8988T (cell line): ENCODE measurements around the gene EBF3.

Source experiments
- DNase-seq: peaks from one replicate; pipeline ENCODE4 v3.0.0; 2011

EBF3 gene, protein sequence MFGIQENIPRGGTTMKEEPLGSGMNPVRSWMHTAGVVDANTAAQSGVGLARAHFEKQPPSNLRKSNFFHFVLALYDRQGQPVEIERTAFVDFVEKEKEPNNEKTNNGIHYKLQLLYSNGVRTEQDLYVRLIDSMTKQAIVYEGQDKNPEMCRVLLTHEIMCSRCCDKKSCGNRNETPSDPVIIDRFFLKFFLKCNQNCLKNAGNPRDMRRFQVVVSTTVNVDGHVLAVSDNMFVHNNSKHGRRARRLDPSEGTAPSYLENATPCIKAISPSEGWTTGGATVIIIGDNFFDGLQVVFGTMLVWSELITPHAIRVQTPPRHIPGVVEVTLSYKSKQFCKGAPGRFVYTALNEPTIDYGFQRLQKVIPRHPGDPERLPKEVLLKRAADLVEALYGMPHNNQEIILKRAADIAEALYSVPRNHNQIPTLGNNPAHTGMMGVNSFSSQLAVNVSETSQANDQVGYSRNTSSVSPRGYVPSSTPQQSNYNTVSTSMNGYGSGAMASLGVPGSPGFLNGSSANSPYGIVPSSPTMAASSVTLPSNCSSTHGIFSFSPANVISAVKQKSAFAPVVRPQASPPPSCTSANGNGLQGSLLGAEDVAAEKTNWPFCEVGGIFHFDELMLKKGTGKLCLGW

DNA sequence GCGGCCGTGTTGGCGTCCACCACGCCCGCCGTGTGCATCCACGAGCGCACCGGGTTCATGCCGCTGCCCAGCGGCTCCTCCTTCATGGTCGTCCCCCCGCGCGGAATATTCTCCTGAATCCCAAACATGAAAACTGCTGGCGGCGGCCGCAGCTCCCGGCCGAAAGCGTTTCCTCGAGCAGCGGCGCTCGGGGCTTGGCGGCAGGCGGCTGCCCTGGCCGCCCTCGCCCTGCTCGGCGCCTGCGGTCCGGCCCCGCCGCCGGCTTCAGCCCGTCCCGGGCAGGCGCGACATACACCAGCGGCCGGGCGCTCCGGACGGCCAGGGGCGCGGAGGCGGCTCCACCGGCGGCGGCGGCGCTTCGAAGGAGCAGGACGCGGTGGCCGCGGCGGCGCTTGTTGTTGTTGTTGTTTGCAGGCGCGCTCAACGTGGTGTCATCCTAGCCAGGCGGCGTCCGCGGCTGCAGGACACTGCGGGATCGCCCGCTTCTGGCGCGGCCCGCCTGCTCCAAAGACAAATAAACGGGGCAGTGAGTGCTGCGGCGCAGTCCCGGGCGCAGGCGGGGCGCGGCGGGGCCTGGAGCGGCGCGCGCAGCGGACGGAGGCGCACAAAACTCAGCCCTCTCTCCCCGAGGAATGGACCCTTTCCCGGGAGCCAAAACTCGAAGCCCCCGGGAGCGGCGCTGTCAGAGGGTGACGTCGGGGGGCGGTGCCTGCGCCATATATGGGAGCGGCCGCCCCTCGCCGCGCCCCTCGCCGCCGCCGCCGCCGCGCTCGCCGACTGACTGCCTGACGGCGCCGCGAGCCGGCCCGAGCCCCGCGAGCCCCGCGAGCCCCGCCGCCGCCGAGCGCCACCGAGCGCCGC, at the start of gene EBF3:
Gene EBF3 (minus strand): TSS at position 634 of the 861 bp plus-strand sequence. CDS start 506 bp downstream, at position 128.
- no peak for DNase-seq

DNA sequence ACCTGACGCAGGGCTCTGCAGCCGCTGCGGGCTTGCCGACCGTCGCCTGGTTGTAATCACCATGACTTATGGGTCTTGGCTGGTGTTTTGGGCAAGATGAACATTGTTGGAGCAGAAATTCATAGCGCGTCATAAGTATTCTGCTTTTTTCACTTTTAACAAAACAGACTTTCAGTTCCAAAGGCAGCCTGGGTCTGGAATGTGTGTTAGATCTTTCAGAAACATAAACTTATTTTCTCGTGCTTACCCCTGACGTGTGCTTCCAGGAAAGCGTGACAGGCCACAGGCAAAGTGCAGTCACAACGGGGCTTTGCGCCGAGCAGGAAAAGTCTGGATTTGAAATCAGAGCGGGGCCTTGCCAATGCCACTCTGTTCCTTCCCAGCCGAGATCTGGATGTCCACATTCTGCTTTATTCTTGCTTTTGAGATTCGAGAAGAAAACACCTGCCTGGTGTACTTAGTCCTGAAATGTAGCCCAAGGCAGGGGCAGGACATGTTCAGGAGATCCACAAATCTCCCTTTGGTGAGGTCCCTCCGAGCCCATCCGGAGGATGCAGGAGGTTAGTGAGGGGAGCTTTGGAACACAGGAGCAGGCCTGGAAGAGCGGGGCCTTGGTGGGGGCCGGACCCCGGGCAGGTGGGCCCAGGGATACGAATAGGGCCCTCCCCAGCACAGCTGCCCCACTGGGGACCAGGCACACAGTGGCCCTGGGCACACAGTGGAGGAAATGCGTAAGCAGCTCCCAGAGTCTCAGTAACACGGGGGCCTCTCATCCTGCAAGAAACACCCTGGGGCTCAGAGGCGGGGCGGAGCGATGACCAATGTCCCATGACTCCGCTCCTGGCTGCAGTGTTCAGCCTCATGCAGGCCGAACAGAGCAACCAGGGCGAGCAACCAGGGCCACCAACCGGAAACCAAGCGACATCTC, 49.5 kb upstream of the EBF3 start:
- DNase-seq = no peak

DNA sequence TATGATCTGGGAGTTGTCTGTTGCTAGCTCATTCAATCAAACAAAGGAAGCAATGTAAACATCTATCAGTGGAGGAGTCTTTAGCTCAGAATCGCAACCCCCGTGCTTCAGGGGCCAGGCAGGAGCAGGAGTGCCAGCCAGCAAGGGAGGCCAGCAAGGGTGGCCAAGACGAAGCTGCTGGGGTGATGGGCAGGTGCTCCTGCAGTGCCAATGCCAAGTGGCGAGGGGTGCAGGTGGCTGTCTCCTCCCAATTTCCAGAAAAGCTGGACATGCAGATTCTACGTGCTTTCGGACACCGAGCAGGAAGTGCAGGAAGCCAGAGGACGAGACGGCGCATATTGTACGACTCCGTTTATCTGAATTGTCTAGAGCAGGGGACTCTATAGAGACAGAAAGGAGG, 48.1 kb upstream of the EBF3 start:
- no peak for DNase-seq

DNA sequence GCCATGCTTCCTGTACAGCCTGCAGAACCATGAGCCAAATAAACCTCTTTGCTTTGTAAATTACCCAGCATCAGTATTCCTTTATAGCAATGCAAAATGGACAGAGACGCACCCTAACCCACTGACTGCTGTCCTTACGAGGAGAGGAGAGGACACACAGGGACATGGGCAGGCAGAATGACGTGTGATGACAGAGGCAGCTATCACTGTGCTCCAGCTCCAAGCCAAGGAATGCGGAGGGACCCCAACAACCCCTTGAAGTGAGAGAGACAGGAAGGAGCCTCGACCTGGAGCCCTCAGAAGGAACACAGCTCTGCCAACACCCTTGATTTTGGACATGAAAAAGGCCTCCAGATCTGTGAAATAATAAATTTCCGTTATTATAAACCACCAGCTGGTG, 46.6 kb upstream of the EBF3 start:
- DNase-seq = no peak

DNA sequence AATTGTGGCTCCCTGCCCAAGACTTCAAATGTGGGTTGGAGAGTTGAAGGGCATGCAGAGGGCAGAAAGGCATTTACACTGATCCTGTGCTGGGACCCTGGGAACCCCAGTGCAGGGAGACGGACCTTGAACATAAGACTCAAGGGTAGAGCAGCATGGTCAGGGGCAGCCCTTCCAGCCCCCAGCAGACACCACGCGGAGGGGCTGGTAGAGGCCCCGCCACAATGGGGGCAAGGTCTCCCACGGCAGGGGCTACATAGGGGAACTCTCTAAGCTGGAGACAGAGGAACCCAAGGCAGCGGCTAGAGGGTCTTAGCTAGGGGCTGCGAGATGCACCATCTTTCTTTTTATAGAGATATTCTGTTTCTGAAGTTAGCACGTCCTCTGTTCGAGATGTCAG, 45.2 kb upstream of the EBF3 start:
- no peak for DNase-seq

DNA sequence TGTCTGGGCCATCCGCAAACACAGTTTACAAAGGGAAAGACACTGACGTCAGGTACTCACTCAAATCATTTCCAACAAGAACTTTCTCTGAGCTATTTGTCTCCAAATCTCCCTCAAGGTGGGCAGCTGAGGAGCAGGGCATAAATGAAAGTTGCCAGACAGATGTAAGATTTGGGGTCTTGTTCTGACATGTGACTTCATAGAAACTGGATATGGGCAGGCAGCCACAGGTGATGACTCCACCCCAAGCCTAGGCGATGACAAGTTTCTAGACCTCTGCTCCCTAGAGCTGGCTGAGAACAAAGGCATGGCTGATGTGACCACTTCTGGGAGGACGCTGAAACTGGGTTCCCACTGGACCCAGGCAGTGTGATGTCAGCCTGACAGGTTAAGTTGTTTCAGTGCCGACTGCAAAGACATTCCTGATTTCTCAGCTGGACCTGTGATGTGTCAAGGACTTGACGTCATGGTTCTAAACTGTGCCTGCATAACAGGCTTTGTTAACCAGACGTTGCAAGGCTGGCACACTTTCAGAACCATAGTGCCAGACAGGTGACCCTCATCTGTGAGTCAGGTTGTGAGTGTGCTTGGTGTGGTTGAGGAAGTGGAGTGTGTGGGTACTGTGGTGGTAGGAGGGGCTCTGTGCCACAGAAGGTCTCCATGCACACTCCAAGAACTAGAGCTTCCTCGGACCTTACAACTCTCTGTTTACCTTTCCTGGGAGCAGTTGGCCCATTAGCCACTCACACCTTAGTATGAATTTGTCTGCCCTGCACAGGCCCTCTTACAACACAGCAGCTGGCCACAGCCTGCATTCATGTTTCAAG, 39.9 kb upstream of the EBF3 start:
- no peak for DNase-seq

DNA sequence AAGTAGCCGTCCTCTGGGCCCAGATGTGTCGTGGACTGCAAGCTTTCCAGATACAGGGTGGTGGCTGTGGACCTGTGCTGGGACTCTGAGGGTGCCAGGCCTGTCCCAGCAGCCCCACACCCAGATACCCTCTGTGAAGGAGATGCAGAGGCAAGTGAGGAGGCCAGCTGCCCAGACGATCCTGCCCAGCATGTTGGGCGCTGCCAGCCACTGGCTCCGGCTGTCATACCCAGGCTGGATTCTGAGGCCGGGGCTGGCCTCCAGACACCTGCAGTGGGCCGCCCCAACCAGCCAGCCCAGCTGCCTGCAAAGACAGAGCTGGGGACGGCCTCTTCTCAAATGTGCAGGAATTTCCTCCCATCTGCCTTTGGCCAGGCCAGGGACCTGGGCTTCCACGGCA, 39.1 kb upstream of the EBF3 start:
- no peak for DNase-seq

DNA sequence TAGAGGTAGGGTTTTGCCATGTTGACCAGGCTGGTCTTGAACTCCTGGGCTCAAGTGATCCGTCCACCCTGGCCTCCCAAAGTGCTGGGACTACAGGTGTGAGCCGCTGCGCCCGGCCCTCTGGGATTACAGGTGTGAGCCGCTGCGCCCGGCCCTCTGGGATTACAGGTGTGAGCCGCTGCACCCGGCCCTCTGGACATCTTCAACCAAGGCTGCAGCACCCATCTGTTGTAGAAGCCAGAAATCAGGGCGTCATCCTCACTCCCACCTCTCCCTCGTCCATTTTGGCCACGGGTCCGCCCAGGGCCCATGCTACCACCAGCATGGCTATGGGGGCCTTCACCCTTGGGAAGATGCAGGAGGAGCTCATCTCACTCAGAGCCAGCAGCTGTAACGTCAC, 38.5 kb upstream of the EBF3 start:
- no peak for DNase-seq

DNA sequence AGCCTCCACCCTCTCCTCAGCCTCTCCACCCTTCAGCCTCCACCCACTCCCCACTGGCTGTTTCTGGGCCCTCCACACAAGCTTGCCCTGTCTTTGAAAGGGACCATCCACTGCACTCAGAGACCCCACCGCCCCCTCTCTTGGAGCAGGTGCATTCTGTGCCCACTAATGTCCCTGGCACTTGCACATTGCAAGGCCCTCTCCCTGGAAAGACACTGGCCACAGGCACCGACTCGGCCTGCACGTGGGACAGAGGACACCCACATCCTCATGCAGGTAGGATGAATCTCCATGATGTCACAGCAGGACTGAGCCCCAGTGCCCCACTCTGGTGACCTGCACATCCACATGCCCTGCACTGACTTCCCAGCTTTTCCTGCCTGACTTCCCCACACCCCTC, 36.8 kb upstream of the EBF3 start:
- no peak for DNase-seq

DNA sequence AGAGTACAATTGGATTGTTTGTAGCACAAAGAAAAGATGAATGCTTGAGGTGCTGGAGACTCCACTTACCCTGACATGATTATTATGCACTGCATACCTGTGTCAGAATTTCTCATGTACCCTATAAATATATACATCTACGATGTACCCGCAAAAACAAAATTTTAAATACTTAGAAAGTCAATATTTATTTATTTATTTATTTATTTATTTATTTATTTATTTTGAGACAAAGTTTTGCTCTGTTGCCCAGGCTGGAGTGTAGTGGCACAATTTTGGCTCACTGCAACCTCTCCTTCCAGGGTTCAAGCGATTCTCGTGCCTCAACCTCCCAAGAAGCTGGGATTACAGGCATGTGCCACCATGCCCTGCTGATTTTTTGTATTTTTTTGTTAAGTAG, 35.1 kb upstream of the EBF3 start:
- no peak for DNase-seq

DNA sequence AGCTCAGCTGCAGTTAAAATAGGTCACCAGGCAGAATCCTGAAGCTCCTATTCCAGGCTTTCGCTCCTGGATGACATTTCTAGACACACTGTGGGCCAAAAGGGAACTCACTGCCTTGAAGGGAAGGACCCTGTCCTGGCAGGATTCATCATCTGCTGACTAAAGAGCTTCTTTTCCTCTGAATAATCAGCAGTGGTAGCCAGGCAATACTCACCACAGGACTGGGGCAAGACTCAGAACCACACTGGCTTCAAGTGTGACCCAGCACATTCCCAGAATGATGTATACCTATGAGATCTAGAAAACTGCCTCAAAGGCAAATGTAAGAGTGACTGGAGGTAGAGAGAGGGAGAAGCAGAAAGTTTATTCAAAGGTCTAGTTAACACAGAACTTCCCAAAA, 29.5 kb upstream of the EBF3 start:
- DNase-seq = no peak

DNA sequence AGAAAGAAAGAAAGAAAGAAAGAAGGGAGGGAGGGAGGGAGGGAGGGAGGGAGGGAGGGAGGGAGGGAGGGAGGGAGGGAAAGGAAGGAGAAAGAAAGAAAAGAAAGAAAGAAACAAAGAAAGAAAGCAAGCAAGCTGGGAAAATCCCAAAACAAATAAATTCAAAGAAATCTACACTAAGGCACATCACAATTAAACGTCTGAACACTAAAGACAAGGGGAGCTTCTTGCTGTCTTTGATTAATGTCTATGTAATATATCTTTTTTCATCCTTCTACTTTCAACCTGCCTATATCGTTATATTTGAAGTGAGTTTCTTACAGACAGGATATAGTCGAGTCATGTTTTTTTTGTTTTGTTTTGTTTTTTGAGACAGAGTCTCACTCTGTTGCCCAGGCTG, 28.3 kb upstream of the EBF3 start:
- no peak for DNase-seq

DNA sequence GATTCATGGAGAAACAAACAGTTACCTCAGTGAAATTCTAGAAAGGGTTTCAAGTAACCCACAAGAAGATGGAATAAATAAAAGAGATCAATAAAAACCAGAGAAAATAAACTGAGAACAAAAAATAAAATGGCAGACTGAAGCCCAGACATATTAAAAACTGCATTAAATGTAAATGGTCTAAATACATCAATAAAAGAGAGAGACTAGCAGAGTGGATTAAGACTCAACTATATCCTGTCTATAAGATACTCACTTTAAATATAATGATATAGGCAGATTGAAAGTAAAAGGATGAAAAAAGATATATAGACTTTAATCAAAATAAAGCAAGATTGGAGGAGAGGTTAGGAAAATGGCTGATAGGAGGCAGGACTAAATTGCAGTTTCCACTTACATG, 18.8 kb upstream of the EBF3 start:
- no peak for DNase-seq

DNA sequence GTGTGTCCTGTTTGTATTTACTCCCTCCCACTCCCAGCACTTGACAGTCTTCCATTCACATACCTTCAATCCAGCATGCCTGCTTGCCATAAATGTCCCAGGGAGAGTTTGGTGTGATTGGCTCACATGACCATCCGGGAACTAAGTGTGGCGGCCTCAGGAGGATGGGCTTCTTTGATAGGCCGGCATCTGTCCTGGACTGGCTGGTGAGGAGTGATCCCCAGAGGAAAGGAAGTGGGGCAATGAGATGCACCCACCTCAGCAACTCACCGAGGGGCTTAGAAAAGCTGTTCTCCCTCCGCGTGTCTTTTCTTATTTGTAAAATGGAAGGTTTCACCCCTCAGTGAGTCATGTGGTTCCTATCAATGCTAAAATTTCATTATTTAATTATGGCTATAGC, 14.9 kb upstream of the EBF3 start:
- DNase-seq = no peak

DNA sequence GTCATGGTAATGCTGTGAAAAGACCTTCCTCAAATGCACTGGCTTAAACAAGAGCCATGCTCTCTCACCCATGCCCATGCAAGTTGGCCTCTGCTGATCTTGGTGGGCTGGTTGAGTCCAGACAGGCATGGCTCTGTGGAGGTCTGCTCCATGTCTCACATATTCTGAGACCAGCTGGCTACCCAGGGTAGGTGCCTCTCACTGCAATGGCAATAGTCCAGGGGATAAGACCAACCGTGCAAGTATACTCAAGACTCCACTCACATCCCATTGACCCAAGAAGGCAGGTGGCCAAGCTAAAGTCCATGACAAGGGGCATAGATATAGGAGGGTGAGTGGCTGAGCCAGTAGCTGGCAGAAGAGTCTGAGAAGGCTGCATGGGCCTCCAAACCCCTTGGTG, 14.2 kb upstream of the EBF3 start:
- DNase-seq = no peak

DNA sequence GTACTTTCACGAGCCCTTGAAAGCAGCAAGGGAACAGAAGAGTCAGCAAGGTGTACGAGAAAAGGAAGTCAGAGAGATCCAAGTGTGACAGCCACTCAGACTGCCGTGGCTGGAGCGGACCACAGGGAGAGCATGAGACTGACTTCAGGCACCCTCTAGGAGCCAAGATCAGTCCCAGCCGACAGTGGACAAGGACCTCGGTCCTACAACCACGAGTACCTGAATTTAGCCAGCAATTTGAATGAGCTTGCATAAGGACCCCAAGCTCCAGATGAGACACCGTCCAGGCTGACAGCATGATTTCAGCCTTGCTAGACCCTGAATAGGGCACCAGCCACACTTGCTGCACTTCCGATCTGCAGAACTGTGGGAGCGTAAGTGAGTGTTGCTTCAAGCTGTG, 13.7 kb upstream of the EBF3 start:
- no peak for DNase-seq

DNA sequence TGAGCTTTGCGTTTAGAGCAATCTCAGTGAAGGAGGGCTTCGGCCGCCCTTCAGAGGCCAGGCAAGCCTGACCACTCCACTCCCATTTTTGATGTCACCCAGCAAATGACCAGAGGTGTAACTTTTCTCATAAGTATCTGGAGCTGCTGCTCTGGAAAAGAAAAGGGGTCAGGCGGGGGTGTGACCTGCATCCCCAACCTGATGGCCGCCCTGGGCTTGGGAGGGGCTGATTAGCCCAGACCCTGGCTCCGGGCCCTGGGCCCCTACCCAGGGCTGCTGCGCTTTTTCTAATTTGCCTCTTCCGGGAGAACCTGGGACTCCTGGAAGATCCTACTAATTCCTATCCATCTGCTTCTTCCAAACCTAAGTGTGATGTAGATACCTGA, 9.6 kb upstream of the EBF3 start:
- no peak for DNase-seq

DNA sequence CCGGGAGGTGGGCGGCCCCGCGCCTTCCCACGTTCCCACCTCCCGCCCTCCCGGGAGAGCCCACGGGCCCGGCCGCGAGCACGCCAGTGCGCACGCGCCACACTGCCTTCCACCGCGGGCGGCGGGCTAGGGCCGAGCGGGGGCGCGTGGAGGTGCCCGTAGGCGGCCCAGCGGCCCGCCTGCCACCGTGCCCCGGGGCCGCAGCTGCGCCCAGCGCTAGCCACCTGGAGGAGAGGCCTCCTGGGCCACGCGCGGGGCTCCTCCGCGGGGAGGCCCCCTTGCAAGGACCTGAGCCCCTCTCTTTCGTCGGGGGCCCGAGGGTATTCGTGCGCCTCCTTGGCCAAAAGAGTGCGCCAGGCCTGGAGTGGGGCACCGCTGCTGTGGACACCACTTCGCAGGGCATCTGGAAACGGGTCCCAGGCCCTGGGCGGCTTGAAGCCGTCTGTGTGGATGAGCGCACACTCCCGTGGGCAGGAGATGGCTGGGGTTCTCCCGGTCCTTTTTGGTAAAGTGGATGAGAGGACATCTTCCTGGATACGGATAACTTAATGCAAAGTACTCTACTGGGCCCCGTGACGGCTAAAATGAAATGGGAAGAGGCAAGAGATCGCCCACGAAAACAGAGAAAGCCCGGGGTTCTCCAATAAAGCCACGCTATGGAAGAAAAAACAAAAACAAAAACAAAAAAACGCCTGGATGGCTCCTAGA, 9.0 kb upstream of the EBF3 start:
- no peak for DNase-seq

DNA sequence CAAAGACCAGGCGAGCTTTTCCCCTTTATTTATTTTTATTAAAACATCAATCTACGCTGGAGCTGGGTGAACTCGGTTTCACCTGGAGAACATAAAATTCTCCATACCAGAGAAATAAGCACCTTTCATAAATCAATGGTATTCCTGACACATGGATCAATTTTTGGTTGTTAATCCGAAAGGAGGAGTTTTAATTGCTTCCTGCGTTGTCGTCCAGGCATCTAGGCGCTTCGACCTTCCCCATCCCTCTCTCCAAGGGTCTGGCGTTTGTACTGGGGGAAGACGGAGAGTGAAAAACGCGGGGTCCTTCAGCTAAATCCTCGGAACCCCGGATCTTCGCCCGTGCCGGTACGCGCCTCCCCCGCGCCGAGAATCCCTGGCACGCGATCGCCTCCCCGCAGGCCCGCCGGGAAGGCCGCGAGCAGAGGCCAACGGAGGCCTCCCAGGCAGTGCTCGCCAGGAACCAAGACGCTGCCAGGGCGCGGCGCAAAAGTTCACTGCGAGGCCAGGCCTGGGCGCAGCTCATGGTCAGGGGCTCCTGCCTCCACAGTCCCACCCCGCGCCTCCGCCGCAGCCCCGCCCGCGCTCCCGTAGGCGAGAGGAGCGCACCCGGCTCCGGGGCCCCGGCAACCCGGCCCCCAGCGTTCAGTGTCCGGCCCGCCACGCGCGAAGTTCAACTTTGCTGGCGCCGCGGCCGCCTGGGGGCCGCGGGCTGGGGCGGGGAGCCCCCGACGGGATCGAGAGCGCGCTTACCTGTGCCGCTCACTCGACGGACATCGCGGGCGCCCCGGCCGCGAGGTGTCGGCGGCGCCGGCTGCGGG, 8.3 kb upstream of the EBF3 start:
- DNase-seq = no peak
